ENCODE measurements around the gene C5orf47. TPM values are rescaled to one million over a fixed set of nuclear protein-coding genes. Genes with fewer than 3 reads are reported as not detected.

The C5orf47 gene
- total RNA-seq, 1 experiment from 2014 or later: not detected

DNA sequence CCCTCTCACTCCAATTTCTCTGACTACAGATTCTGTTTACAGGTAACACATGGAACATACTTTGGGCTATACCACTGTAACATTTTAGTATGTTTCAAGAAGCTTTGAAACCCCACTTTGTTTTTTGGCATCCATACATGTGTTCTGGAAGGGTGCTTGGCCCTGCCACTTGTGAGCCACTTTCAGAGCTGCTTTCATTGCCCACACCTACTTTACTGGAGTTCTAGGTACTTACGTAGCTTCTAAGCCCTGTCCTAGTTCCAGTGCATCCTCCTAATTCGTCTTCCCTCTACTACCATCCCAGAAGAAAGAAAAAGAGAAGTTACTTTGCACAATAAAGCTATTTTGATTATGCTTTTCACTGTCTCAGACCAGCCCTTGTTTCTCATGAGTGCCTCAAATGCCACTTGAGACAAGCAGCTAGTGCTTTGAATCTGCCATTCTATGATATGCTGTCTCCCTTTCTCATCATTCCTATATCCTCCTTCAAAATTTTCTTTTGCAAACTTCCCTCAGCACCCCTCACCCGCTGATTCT is 26.5 kb upstream of the C5orf47 start:
- DNase-seq (ENCODE audit: low spot score): no peak
- no TSS peak for BruUV-seq (replicated peaks)
- no peaks in the 10 kb centered on the region for H3K36me3 ChIP-seq (ENCODE audit: insufficient read depth, low read length, poor library complexity, severe bottlenecking)
- no peaks in the 10 kb centered on the region for H3K4me1 ChIP-seq (ENCODE audit: insufficient read depth, low read length, poor library complexity, severe bottlenecking)
- no peak overlapping the region for H3K4me3 ChIP-seq (ENCODE audit: low read depth, low read length, poor library complexity, severe bottlenecking)
- H3K9me3 ChIP-seq (ENCODE audit: low read depth, low read length, poor library complexity, severe bottlenecking): no peaks in the 10 kb centered on the region
- POLR2A ChIA-PET (ENCODE audit: low non-redundant PET): interaction anchor here (1.0 kb wide), 1 partner anchor 10 kb away, joined by 4 read pairs; no protein-coding TSS in a partner anchor
- no peaks in the 10 kb centered on the region for H3K27me3 ChIP-seq (replicated peaks; ENCODE audit: insufficient read depth, low read depth, low read length, poor library complexity)
- intact Hi-C loops (cut with micrococcal nuclease; ENCODE audit: unreplicated experiment): no loop called here
- CTCF ChIA-PET: no interaction called here
- H3K27ac ChIP-seq (ENCODE audit: low read depth, low read length, poor library complexity, severe bottlenecking): no peak overlapping the region
- TF ChIP-seq EZH2 (IDR thresholded peaks at IDR 0.05; ENCODE audit: borderline replicate concordance, low read depth, low read length, poor library complexity, severe bottlenecking): no peak
- TF ChIP-seq, protein P1, sequence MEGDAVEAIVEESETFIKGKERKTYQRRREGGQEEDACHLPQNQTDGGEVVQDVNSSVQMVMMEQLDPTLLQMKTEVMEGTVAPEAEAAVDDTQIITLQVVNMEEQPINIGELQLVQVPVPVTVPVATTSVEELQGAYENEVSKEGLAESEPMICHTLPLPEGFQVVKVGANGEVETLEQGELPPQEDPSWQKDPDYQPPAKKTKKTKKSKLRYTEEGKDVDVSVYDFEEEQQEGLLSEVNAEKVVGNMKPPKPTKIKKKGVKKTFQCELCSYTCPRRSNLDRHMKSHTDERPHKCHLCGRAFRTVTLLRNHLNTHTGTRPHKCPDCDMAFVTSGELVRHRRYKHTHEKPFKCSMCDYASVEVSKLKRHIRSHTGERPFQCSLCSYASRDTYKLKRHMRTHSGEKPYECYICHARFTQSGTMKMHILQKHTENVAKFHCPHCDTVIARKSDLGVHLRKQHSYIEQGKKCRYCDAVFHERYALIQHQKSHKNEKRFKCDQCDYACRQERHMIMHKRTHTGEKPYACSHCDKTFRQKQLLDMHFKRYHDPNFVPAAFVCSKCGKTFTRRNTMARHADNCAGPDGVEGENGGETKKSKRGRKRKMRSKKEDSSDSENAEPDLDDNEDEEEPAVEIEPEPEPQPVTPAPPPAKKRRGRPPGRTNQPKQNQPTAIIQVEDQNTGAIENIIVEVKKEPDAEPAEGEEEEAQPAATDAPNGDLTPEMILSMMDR (conservative IDR thresholded peaks at IDR 0.05; ENCODE audit: low read depth, low read length): no peak

- BruUV-seq (replicated peaks): no TSS peak
- intact Hi-C loops (cut with micrococcal nuclease; ENCODE audit: unreplicated experiment): no loop called here
- Histone ChIP-seq H3K4me3 (ENCODE audit: low read depth, low read length, poor library complexity, severe bottlenecking) (no peak overlapping the region), H3K27me3 (replicated peaks; ENCODE audit: insufficient read depth, low read depth, low read length, poor library complexity) (no peaks in the 10 kb centered on the region), H3K27ac (ENCODE audit: low read depth, low read length, poor library complexity, severe bottlenecking) (no peak overlapping the region), H3K9me3 (ENCODE audit: low read depth, low read length, poor library complexity, severe bottlenecking) (no peaks in the 10 kb centered on the region), H3K36me3 (ENCODE audit: insufficient read depth, low read length, poor library complexity, severe bottlenecking) (no peaks in the 10 kb centered on the region), H3K4me1 (ENCODE audit: insufficient read depth, low read length, poor library complexity, severe bottlenecking) (no peaks in the 10 kb centered on the region)
- TF ChIP-seq, protein P1 (conservative IDR thresholded peaks at IDR 0.05; ENCODE audit: low read depth, low read length): no peak
- TF ChIP-seq EZH2 (IDR thresholded peaks at IDR 0.05; ENCODE audit: borderline replicate concordance, low read depth, low read length, poor library complexity, severe bottlenecking): no peak
- ChIA-PET POLR2A (ENCODE audit: low non-redundant PET) (no interaction called here), CTCF (interaction anchor here (1.0 kb wide), 1 partner anchor 347 kb away, joined by 5 read pairs; the partner anchor contains the start of gene BOD1)
- no peak for DNase-seq (ENCODE audit: low spot score)
Observed at GRCh38 chr5:173963182-173963838, 25.7 kb upstream of the C5orf47 start.

GRCh38 chr5:173963867-173964441 is 25.0 kb upstream of the C5orf47 start:
- no peak for DNase-seq (ENCODE audit: low spot score)
- no peaks in the 10 kb centered on the region for H3K9me3 ChIP-seq (ENCODE audit: low read depth, low read length, poor library complexity, severe bottlenecking)
- ChIA-PET CTCF (interaction anchor here (1.0 kb wide), 1 partner anchor 348 kb away, joined by 5 read pairs; the partner anchor contains the start of gene BOD1), POLR2A (ENCODE audit: low non-redundant PET) (no interaction called here)
- intact Hi-C loops (cut with micrococcal nuclease; ENCODE audit: unreplicated experiment): no loop called here
- no peaks in the 10 kb centered on the region for H3K27me3 ChIP-seq (replicated peaks; ENCODE audit: insufficient read depth, low read depth, low read length, poor library complexity)
- H3K4me3 ChIP-seq (ENCODE audit: low read depth, low read length, poor library complexity, severe bottlenecking): no peak overlapping the region
- no TSS peak for BruUV-seq (replicated peaks)
- no peaks in the 10 kb centered on the region for H3K4me1 ChIP-seq (ENCODE audit: insufficient read depth, low read length, poor library complexity, severe bottlenecking)
- H3K27ac ChIP-seq (ENCODE audit: low read depth, low read length, poor library complexity, severe bottlenecking): no peak overlapping the region
- H3K36me3 ChIP-seq (ENCODE audit: insufficient read depth, low read length, poor library complexity, severe bottlenecking): no peaks in the 10 kb centered on the region
- no peak for TF ChIP-seq EZH2 (IDR thresholded peaks at IDR 0.05; ENCODE audit: borderline replicate concordance, low read depth, low read length, poor library complexity, severe bottlenecking)
- TF ChIP-seq, protein P1 (conservative IDR thresholded peaks at IDR 0.05; ENCODE audit: low read depth, low read length): no peak

All from A673 (cell line).